Activated CD4-positive, alpha-beta T cell treated with anti-CD3 and anti-CD28 coated beads, Interleukin-2, amount 50 U/mL, for 16 hours (primary cell): Measurements from ENCODE around the gene PIEZO2.

Source experiments
- DNase-seq: peaks from one replicate; pipeline ENCODE4 v3.0.0-alpha.2; 2020

Gene PIEZO2

DNA sequence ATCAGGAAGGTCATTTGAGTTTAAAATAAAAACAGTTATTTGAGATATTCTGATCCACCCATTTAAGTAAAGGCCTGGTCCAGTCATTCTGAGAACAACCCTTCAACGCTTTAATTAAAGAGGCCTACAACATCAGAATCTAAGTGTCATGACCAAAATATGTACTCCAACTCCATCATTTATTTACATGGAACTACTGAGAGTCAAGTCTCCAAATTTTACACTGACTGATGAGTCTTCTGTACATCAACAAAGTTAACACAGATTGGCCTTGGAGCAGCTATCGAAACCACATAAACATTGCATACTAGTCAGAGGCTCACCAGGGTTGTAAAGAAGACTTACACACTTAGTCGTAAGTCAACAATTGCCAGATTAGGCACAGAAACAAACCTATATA is 37.1 kb downstream of the PIEZO2 start:
- DNase-seq = no peak

DNA sequence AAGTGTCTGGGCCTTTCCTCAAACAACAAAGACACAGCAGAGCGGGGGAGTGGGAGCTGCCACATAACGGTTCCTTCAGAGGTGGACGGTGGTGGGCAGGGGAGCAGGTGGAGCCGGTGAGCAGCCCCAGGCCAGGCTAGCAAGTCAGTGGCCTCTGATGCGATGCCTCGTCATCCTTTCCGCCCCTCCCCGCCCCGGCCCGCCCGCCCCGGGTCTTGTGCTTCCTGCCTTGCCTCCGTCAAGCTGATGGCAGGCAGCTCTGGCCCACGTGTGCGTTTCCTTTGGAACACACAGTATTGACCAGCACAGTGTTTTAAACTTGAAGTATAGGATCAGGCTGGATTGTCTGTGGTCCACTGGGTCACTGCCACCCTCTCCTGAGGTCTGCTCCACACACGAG is 38.9 kb downstream of the PIEZO2 start:
- no peak for DNase-seq

DNA sequence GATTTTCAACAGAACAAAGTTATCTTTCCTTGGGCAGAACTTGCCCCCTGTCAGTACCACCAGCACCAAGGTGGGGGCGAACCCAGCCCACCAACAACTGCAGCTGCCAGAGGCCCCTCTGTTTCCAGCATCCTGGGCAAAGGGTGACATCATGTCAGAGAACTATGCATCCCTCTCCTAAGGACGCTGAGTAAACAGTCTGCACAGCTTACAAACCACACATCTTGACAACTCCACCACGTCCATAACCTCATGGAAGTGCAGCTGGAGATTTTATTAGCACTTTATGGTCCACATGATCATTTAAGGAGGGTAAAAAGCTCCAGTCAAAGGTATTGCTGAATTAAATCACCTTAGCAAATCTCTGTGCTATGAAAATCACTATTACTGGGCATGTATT is 40.4 kb downstream of the PIEZO2 start:
- no peak for DNase-seq

DNA sequence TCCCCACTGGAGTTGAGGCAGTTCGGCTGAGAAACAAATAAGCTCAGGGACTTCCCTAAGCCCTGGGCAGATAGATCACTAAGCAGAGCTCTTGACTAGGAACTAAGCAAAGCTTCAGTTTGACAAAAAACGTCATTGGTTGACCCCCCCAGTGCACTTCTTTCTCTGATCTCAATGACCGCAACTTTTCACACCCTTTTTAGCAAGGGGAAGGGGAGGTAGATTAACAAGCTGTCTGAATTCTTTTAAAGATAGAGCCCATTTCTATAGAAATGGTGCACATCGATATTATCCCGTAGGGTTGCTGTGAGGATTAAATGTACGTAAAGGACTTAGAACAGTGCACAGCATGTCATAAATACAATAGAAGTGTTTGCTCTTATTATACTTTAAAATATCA is 42.5 kb downstream of the PIEZO2 start:
- DNase-seq = no peak

DNA sequence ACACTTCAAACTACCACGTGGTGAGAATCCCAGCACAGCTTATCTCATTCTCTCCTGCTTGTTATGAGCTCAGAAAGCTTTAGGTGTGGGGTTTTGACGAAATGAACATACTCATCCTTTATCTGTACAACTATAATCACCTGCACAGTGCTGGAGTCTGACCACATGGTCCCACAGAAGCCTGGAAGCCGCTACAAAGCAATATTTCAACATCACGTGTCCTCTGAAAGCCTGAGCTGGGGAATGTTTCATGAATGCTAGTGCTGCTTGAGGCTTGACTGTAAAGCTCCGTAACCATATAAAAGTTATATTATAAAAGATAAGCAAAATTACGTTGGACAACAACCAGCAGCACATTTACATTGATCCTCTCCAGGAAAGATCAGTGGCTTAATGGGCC is 43.9 kb downstream of the PIEZO2 start:
- no peak for DNase-seq

DNA sequence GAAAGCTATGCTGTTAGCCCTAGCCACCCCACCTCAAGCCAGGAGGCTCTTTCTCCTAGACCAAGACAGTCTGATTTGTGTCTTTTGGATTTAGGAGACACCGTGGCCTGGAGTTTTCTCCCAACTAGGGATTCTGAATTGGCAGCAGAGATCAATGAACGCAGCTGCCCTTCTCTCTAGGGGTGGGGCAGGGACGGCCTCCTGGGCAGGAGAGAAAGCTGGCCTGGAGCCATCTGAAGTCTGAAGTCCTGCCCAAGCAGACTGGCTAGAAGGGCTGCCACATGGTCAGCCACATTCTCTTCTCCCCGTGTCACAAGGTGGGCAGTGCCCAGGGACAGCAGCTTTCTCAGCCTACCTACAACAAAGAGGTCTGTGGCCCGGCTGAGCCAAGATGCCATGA is 45.1 kb downstream of the PIEZO2 start:
- DNase-seq = no peak

DNA sequence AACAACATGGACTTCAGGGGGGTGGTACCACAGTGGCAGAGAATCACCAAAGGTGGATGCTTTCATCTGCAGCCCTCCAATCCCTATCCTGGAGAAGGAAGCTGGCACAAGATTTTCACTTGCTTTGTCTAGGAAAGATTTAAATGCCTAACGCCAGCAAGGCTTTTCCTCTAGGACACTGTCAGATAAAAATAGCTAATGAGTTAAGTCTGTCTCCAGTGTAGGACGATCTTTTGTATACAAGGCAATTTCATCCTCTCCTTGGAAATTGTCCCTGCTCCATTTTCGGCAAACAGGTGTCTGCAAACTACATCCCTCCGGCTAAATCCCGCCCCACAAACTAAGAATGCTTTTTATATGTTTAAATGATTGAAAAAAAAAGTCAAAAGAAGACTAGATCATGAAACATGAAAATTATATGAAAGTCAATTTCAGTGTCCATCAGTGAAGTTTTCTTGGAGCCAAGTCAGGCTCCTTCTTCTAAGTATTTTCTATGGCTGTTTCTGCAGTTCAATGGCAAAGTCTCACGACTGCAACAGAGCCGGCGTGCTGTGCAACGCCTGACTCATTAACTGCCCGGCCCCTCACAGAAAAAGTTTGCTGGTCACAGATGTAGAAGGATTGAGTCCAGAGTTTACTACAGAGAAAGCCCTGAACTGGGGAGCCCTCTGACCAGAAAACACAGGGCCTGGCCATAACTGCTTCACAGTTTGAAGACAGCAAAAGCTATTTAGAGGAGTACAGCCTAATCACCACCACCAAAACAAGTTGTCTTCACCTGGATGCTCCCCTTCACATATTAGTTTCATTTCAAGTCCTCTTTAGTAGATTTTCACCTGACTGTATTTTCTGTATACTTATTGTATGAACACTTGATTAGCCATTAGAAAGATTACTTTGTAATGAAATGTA is 52.3 kb downstream of the PIEZO2 start:
- DNase-seq = no peak

DNA sequence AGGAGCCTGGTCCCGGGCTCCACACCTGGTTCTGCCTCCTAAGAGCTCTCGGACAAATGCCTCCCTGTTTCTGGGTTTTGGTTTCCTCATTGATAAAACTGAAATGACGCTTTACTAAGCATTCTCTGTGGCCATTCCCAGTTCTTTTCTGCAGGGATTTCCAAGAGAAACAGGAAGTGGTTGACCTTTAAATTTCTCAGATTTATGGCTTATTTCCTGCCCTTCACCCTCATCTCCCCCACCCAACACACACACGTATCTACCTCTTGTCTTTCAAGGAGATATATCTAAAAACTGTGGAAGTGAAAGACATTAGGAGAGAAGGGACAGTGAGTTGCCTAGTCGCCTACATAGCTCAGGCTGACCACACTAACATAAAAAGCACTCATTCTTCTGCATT is 53.0 kb downstream of the PIEZO2 start:
- DNase-seq = no peak

DNA sequence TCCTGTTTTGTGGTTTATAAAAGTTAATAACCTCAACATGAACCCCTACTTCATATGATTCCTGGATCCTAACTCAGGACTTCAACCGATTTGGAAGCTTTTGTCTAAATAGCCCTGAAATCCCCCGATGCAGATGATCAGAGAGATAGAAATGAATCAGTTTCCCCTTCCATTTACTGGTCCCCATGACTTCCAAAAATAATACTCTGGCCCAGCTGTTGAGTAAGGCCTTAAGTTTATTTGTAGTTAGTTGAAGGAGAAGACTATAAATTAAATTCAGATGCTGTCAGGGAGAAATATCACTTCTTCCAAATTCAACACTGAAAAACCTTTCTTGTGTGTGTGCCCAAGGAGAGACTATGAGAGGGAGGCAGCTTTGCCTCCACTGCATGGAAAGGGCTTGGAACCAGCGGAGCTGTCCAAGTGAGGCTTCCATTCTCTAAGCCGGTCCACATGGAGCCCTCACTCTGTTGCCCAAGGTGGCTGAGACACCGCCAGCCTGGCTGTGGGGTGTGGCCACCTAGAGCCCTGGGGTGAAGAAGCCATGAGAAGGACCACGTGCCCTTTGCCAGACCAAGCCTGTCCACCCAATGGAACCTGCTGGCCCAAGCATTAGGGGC is 53.6 kb downstream of the PIEZO2 start:
- DNase-seq = no peak

DNA sequence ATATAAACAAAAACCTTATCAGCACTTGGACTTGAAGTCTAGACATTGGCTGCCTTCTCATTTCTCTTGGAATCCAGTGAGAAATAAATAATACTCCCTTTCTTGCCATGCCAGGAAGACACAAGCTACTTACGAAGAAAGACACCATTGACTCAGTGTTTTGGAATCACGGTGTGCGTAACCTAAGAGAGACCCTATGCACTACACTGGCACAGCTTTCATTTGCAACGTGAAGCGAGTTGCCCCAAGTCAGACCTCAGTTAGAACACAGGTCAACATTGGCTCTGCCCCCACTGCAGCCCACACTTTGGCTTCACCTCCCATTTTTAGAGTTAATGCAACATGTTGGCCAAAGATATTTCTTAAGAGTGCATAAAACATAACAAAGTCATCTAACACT is 54.2 kb downstream of the PIEZO2 start:
- DNase-seq = no peak

DNA sequence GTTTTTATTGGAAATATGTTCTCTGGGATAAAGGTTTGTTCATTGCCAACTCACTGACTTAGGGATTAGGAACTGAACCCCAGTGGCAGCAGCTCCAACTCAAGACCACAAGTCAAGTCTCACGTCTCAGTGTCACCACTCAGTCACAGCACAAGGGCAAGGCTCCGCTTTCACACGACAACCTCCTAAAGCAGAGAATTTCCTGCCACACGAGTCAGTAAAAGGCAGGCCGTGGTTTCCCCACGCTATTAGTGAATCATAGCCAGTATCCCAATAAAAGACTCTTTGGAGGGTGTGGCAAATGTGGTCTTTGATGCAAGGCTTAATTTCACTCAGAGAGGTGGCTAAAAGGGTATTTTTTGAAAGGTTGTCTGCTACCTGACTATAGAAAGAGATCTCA is 57.6 kb downstream of the PIEZO2 start:
- DNase-seq = no peak

DNA sequence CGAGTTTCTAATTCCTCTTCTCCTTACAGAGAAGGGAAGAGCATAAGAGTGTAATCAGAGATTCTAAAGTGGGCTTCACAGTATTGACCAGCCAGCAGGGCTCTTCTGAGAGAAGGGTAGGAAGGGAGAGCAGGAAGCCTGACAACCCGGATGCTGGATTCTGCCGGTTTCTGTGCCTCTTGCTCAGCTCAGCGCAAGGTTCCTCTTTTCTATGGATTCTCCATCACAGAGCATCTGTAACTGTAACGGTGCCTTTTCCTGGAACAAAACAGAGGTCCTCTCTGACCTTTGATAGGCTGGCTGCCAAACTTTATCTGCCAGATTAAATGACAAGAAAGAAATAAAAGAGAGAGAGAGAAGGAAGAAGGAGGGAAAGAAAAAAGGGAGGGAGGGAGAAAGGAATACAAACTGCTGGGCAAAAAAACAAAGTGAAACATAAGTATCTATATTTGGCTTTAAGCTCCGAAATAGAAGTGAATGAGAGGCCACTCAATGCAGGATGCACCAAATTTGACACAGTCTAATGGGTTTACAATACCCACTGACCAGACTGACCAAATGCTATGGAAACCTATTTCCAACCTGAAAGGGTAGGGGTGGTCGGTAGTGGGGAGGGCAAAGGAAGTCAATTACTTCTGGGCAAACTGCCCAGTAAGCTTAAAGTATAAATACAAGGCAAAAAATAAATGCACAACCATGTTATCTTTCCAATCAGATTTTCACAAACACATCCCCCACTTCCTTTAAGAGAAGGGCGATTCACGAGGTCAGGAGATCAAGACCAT is 59.2 kb downstream of the PIEZO2 start:
- DNase-seq = no peak

DNA sequence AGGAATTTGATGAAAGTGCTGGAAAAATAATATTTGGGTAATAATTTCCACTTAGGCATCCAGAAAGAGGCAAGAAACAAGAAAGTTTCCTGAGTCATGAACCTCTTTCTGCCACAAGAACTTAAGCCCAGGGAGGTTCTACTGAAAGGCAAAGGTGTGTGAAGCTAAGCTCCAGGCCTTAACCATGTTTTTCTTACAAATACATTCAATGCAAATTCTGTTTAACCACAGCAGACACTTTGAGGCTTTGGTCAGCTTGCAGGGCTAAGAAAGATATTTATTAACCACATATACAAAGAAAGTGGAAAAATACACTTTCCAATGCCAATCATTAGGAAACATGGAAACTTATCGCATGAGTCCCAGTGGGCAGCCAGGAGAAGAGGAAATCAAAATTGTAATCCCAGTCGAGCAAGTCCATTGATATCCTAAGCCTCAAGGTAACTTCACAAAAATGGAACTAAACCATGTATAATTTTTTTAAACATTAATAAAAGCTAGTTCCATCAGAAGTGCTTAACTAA is 68.3 kb downstream of the PIEZO2 start:
- no peak for DNase-seq

DNA sequence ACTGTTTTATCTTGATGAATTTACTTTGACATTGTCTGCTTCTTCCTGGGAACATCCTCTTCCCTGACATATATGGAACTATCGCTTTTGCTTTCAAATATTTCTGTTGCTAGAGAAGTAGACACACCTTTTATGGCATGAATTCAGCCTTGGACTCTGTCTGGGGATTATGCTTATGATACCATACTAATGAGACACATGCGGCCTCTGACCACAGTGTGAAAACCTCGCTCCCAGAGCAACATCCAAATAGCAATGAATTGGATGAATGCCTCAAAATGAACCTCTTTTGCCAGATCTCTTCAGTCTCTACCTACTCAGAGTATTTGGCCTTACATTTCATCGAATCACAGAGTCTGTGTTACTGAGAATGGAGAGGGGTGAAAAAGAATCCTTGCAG is 70.9 kb downstream of the PIEZO2 start:
- DNase-seq = no peak

DNA sequence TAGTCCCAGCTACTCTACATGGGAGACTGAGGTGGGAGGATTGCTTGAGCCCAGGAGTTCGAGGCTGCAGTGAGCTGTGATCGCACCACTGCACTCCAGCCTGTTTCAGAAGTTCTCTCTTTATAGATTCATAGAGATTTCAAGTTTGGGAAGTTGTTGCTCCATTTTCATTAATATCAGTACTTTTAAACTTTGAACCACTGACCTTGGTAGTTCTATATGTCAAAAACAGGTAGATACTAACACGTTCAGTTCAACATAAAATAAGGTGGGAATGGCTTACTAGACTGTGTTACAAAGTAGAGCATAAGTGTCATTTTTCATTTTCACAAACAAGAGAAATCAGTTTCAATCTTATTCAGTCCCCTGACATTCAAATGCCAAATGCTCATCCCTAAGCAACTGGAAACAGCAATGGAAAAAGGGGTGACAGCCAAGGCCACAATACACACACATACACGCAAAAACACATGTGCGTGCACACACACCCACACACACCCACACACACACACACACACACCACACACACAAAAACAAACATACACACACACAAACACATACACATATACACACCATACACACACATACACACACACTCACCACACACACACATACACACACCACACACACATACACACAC is 71.7 kb downstream of the PIEZO2 start:
- DNase-seq = no peak

DNA sequence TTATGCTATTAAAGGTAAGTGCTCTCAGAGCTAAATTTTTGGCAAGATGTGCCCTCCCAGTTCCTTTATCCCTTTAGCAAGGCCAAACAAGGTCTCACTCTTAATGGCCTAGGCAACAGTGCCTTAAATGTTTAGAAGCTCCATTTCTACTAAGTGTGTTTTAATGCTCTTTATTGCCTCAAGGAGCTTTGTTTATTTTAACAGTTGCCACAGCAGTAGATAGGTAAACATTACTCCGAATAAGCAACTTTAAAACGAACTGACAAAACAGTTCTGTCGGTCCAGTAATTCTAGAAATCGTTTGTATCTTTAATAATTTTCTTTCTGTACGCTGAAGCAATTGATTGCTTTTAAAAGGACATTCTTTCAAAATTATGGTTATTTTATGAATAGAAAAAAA is 74.5 kb downstream of the PIEZO2 start:
- DNase-seq = no peak

DNA sequence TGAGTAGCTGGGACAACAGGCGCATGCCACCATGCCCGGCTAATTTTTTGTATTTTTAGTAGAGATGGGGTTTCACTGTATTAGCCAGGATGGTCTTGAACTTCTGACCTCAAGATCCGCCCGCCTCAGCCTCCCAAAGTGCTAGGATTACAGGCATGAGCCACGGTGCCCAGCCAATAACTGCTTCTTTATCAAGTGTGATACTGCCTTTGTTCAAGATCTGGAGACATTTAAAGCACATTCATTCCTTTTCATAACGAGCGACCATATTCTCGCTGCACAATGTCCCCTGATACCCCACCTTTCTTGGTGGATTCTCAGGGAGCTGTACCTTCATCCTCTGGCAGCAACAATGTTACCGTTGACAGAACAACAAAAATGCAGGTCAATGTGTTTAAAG is 75.4 kb downstream of the PIEZO2 start:
- DNase-seq = no peak

DNA sequence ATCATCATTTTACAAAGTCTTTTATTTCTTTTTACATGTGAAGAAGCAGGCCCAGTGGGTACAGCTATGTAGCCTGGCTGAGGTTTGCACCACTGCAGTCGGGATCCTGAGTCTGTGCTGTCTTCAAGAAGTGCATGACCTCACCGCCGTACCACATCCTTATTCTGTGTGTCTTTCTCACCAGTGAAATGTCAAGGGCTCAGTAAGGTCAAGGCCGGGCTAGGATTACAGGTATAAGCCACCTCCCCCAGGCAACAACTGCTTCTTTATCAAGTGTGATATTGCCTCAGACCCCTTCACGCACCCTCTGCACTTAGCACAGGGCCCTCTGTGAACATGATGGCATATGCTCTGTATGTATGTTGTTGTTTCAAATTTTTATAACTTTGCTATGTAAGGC is 76.7 kb downstream of the PIEZO2 start:
- no peak for DNase-seq

DNA sequence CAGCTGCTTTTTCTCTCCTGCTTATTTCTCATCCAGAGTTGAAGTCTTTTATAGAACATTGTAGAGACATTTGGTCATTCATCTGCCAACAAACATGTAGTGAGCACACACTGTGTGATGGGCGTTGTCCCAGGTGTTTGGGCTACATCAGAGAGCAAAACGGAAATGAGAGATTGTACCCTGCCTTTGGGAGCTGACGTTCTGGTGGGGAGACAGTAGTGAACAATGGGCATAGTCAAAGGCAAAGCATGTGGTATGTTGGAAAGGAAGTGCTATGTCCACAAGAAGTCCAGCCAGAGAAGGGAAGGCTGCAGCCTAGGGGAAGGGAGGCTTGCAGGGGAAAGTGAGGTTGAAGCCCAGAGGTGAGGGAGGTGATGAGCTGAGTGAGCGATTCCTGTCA is 78.1 kb downstream of the PIEZO2 start:
- no peak for DNase-seq

DNA sequence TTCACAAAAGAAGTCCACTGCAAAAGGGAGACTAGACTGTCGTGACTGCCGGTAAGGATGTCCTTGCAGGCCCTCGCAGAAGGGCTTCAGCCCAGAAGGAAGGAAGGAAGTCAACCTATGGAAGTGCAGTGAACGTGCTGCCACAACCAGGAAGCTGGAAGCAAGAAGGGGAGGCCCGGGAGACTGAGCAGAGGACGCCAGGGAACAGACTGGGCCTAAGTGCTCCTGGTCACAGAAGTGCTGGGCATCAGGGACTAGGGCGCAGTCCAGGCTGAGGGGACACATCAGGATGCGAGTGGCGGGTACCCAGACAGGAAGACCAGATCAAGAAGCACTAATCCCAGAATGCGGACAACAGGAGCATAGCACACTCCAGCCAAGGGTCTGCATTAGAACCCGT is 78.8 kb downstream of the PIEZO2 start:
- no peak for DNase-seq

DNA sequence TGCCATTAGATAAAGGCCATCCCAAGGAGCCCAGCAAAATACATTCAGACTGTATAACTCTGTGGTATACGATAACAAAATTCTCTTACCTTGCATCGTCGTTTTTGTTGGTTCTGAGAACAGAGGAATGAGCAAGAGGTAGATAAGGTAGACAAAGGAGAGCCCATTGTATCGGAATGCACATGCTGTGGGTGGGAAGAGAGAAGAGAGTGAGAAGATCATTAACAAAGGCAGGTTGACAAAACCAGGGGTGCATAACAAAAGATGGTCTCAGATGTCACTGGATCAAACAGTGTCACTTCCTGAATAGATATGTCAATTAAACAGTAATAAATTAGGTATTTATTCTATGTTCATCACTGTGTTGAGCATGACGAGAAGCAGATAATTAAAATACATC is 83.3 kb downstream of the PIEZO2 start:
- DNase-seq = no peak

DNA sequence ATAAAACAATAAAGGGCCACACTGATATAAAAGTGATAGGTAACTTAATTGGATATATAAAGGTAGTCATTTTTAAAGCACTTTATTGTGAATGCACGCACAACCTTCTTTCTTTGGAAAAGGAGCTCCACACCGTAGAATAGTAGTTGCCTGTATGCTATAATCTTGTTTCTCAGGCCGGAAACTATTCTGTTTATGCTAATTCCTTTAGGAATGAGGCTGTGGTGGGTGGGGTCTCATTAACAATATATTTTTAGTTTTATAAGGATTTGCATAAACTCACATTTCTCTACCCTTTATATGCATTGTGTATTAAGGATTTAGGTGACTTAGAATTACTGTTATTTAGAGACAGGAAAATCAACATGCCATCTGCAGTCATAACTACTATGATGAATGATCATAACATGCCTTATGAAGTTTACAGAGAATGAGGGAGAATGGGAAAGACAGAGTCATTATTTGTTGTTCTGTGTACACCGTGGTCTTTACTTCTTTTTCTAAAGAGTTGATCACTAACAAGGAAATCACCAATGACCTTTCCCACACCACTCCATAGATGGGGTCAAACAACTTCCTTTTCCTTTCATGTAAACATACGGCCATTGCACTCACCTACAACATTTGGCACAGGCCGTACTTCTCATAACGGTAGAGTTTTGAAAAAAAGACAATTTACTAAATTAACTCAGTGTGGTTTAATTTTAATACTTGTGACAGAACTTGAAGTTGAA is 84.5 kb downstream of the PIEZO2 start:
- DNase-seq = no peak
